Measurements from ENCODE around the gene S100A9. TPM values are rescaled to one million over a fixed set of nuclear protein-coding genes. Genes with fewer than 3 reads are reported as not detected.

Gene S100A9
- total RNA-seq, 1 experiment from 2014 or later: not detected

GRCh38 chr1:153401461-153401860, 43.8 kb downstream of the S100A9 start:
- no peak for DNase-seq
- Histone ChIP-seq H2BK120ac (ENCODE audit: low read depth, low read length, poor library complexity, severe bottlenecking) (no peak overlapping the region), H4K91ac (ENCODE audit: insufficient read length, low read depth, low read length) (no peak overlapping the region), H3K4ac (ENCODE audit: low read depth, low read length) (no peak overlapping the region), H4K8ac (replicated peaks; ENCODE audit: insufficient read length, low read depth, low read length) (no peak overlapping the region), H2BK5ac (ENCODE audit: insufficient read length, low read length) (no peak overlapping the region), H2BK15ac (ENCODE audit: low read depth, low read length) (no peak overlapping the region), H3K56ac (ENCODE audit: insufficient read length, low read depth, low read length) (no peak overlapping the region), H4K20me1 (ENCODE audit: control insufficient read depth, insufficient read depth, insufficient read length) (no peaks in the 10 kb centered on the region), H3K27me3 (ENCODE audit: insufficient read depth, low read length) (no peaks in the 10 kb centered on the region), H4K5ac (ENCODE audit: insufficient read length, low read depth, low read length) (no peak overlapping the region), H3K79me1 (ENCODE audit: insufficient read depth, low read depth, low read length, poor library complexity, severe bottlenecking) (no peaks in the 10 kb centered on the region), H3T11ph (ENCODE audit: low read length) (no peak overlapping the region), H3K79me2 (ENCODE audit: insufficient read depth, low read length) (no peaks in the 10 kb centered on the region), H3K4me1 (ENCODE audit: insufficient read depth, low read length) (peaks cover 3% of the 10 kb centered on the region; the same call in 1 of the 2 replicates), H2BK12ac (ENCODE audit: insufficient read length, low read depth, low read length) (no peak overlapping the region), H3K23ac (ENCODE audit: insufficient read length, low read depth, low read length) (no peak overlapping the region), H3K23me2 (ENCODE audit: insufficient read length, low read depth, low read length, poor library complexity, severe bottlenecking) (no peaks in the 10 kb centered on the region), H3K27ac (ENCODE audit: insufficient read length, low read depth, low read length) (no peak overlapping the region), H3K4me2 (ENCODE audit: insufficient read depth, insufficient read length, low read length) (no peak overlapping the region), H3K14ac (ENCODE audit: insufficient read depth, low read length) (no peak overlapping the region), H3K9ac (ENCODE audit: extremely low read depth, insufficient read length, low read length) (no peak overlapping the region), H3K9me3 (ENCODE audit: control insufficient read depth, low read depth, low read length) (no peaks in the 10 kb centered on the region), H2BK20ac (ENCODE audit: low read depth, low read length, poor library complexity, severe bottlenecking) (no peak overlapping the region), H2AK5ac (ENCODE audit: insufficient read length, low read length) (no peak overlapping the region), H3K18ac (ENCODE audit: insufficient read length, low read depth, low read length) (no peak overlapping the region), H2AFZ (ENCODE audit: low read length) (no peak overlapping the region)
- no peak overlapping the region for H3K4me3 Mint-ChIP-seq
- peaks cover 33% of the 10 kb centered on the region for H3K27me3 Mint-ChIP-seq (ENCODE audit: low read depth)
- H3K4me1 Mint-ChIP-seq: peaks cover 7 to 22% of the 10 kb centered on the region in 2 experiments; a peak in 3 of 4 replicates
- peaks cover 5 to 6% of the 10 kb centered on the region in 2 experiments for H3K9me3 Mint-ChIP-seq
- H3K27ac Mint-ChIP-seq: no peak overlapping the region
- no peak for TF ChIP-seq CTCF (conservative IDR thresholded peaks at IDR 0.05)
- no CpG with 5 or more reads among the region's 9 CpGs for WGBS (ENCODE audit: extremely low coverage, insufficient read length, low lambda C conversion rate)
- peaks cover 0 to 3% (median 0%) of the 10 kb centered on the region in 3 experiments; a peak in 4 of 7 replicates for H3K36me3 Mint-ChIP-seq (ENCODE audit: insufficient read depth in 1 of 3, low read depth in 3 of 3)

Data from H9 (cell line).